ENCODE measurements around the gene MYPOP. TPM values are rescaled to one million over a fixed set of nuclear protein-coding genes. Genes with fewer than 3 reads are reported as not detected.
A peak's percentile ranks its signal among the peaks of the same experiment; 100 is the strongest.

Gene MYPOP
- total RNA-seq, 1 experiment from 2014 or later: 5.4 TPM

DNA sequence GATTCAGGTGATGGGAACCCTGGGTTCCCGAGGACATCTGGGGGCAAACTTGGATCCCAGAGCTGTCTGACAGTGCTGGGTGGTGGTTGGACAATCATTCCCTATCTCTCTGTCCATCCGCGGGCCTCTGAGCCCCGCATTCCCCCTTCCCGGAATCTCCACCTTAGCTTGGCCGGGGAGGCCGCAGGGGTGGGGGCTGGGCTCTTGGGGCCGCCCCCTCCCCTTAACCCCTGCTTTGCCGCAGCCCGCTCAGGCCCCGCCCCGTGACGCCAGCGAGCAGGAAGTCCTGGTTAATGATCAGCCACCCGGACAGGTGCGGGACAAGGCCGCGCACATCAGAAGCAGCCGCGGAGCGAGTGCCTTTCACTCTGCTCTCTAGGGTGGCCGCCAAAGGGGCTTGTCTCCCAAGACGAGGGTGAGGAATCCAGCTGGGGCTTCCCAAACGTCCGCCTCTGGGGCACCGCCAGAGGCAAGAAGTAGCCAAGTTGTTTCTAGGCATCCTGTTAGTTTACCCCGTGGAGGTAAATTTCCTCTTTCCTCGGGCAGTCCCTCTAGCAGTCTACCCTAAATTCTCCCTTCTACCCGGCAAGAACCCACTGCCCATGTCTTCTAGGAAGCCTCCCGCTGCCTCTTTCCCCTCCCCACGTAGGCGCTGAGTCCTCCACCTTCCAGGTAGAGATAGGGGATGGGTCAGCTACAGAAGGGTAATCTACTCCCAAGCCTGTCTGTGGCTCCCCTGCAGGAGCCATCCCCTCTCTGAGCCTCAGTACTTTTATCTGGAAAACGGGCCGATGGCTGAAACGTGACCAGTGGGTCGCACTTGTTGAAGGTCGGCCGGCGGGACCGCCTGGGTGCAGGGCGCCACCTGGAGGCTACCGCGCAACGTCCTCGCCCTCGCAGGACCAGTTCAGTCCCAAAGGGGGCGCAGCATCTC is 19.5 kb downstream of the MYPOP start:
- peak; percentile 85 for DNase-seq
- BruUV-seq (replicated peaks): TSS peak; percentile 28
- Histone ChIP-seq H3K27ac (ENCODE audit: low read length) (no peak overlapping the region), H3K36me3 (ENCODE audit: low read depth, low read length) (peaks cover 2% of the 10 kb centered on the region; the same call in 1 of the 2 replicates), H3K9me2 (replicated peaks; ENCODE audit: low read length) (no peaks in the 10 kb centered on the region), H3K9me3 (ENCODE audit: low read length) (no peaks in the 10 kb centered on the region), H4K20me1 (ENCODE audit: low read length) (peaks cover 3% of the 10 kb centered on the region; the same call in 1 of the 2 replicates), H3K27me3 (ENCODE audit: low read length) (no peaks in the 10 kb centered on the region), H3K79me2 (ENCODE audit: low read length) (peaks cover 21% of the 10 kb centered on the region), H3K4me2 (ENCODE audit: low read length) (peak overlapping the region; percentile 90), H3K4me3 (ENCODE audit: low read length) (peak overlapping the region; percentile 62), H3K9ac (ENCODE audit: low read length) (peak overlapping the region; percentile 33; the same call in 1 of the 2 replicates), H3F3A (ENCODE audit: low read length, unreplicated experiment) (no peaks in the 10 kb centered on the region), H3K4me1 (ENCODE audit: insufficient read depth, low read length) (peaks cover 20% of the 10 kb centered on the region; the same call in 1 of the 2 replicates), H2AFZ (ENCODE audit: low read length) (peak overlapping the region; percentile 68)
- POLR2A ChIA-PET (ENCODE audit: unreplicated experiment): no interaction called here
- ATAC-seq: peak; percentile 25
- TF ChIP-seq, protein P1, sequence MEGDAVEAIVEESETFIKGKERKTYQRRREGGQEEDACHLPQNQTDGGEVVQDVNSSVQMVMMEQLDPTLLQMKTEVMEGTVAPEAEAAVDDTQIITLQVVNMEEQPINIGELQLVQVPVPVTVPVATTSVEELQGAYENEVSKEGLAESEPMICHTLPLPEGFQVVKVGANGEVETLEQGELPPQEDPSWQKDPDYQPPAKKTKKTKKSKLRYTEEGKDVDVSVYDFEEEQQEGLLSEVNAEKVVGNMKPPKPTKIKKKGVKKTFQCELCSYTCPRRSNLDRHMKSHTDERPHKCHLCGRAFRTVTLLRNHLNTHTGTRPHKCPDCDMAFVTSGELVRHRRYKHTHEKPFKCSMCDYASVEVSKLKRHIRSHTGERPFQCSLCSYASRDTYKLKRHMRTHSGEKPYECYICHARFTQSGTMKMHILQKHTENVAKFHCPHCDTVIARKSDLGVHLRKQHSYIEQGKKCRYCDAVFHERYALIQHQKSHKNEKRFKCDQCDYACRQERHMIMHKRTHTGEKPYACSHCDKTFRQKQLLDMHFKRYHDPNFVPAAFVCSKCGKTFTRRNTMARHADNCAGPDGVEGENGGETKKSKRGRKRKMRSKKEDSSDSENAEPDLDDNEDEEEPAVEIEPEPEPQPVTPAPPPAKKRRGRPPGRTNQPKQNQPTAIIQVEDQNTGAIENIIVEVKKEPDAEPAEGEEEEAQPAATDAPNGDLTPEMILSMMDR (conservative IDR thresholded peaks at IDR 0.05; ENCODE audit: low read depth, low read length): peak; percentile 94
- TF ChIP-seq EZH2phosphoT487 (IDR thresholded peaks at IDR 0.05; ENCODE audit: borderline replicate concordance, low read length) (no peak), EZH2 (IDR thresholded peaks at IDR 0.05; ENCODE audit: low read length, unreplicated experiment) (no peak)
- CTCF ChIA-PET: no interaction called here
- intact Hi-C loops (cut with micrococcal nuclease): loop anchor here (2.0 kb wide), 1 partner anchor 20 kb away; the partner anchor contains the start of gene SYMPK

DNA sequence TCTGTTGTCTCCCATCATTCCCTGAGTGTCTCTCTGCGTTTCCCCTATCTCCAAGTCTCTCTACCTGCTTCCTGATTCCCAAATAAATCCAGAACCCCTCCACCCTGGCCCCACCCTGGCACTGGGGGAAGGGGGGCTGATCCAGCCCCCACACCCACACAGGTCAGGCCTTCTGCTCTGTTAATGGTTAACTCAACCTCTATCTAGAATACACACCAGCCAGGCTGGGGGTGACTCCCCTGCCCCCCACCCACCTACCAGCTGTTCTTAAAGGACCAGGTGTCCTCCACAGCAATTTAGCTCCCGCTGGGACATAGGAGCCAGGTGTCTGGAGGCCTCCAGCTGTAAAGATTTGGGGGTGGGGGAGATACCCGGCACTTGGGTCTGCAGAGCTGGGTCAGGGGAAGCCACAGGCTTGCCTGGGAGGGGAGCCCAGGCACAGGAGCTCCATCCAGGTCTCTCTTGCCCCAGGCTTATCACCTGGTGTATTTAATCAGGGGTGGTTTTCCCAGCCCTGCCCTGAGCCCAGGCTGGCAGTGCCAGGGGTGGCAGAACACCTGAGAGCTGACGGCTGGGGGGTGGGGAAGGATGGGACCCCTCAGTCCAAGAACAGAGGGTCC is 20.4 kb downstream of the MYPOP start:
- no peak overlapping the region for H2AFZ ChIP-seq (ENCODE audit: low read length)
- H3K4me1 ChIP-seq (ENCODE audit: insufficient read depth, low read length): peaks cover 20% of the 10 kb centered on the region; the same call in 1 of the 2 replicates
- H3K4me2 ChIP-seq (ENCODE audit: low read length): peak overlapping the region; percentile 90; the same call in 1 of the 2 replicates
- H3K27me3 ChIP-seq (ENCODE audit: low read length): no peaks in the 10 kb centered on the region
- BruUV-seq (replicated peaks): no TSS peak
- H3F3A ChIP-seq (ENCODE audit: low read length, unreplicated experiment): no peaks in the 10 kb centered on the region
- H3K9me3 ChIP-seq (ENCODE audit: low read length): no peaks in the 10 kb centered on the region
- ChIA-PET POLR2A (ENCODE audit: unreplicated experiment) (no interaction called here), CTCF (no interaction called here)
- no peaks in the 10 kb centered on the region for H3K9me2 ChIP-seq (replicated peaks; ENCODE audit: low read length)
- ATAC-seq (no peak), DNase-seq (no peak)
- H3K4me3 ChIP-seq (ENCODE audit: low read length): no peak overlapping the region
- peaks cover 21% of the 10 kb centered on the region for H3K79me2 ChIP-seq (ENCODE audit: low read length)
- H3K27ac ChIP-seq (ENCODE audit: low read length): no peak overlapping the region
- no peak for TF ChIP-seq EZH2phosphoT487 (IDR thresholded peaks at IDR 0.05; ENCODE audit: borderline replicate concordance, low read length)
- TF ChIP-seq EZH2 (IDR thresholded peaks at IDR 0.05; ENCODE audit: low read length, unreplicated experiment): no peak
- TF ChIP-seq, protein P1 (conservative IDR thresholded peaks at IDR 0.05; ENCODE audit: low read depth, low read length): no peak
- peaks cover 3% of the 10 kb centered on the region; the same call in 1 of the 2 replicates for H4K20me1 ChIP-seq (ENCODE audit: low read length)
- H3K9ac ChIP-seq (ENCODE audit: low read length): no peak overlapping the region
- intact Hi-C loops (cut with micrococcal nuclease): loop anchor here (2.0 kb wide), 1 partner anchor 19 kb away; the partner anchor contains the start of gene SYMPK
- peaks cover 2% of the 10 kb centered on the region; the same call in 1 of the 2 replicates for H3K36me3 ChIP-seq (ENCODE audit: low read depth, low read length)
